Measurements from ENCODE around the gene ZBTB7C. TPM values are rescaled to one million over a fixed set of nuclear protein-coding genes. Genes with fewer than 3 reads are reported as not detected.

ZBTB7C gene
- total and polyA plus RNA-seq, 4 donors: 0.19 to 1.1 (median 0.45) TPM

GRCh38 chr18:48418539-48419276 lies 9.5 kb upstream of the ZBTB7C start:
- 65% methylated on average over 9 of the region's 9 CpGs for WGBS
- Histone ChIP-seq H3K27me3 (ENCODE audit: control insufficient read depth in 4 of 4, insufficient read depth in 4 of 4, low read length in 3 of 4) (peaks cover 0 to 3% (median 0%) of the 10 kb centered on the region in 4 donors), H3K4me1 (ENCODE audit: control insufficient read depth in 4 of 4, insufficient read depth in 4 of 4, low read length in 3 of 4) (peaks cover 0 to 3% (median 0%) of the 10 kb centered on the region in 4 donors), H3K4me3 (ENCODE audit: low read depth in 1 of 3, low read length in 3 of 3) (no peak overlapping the region), H3K27ac (ENCODE audit: low read depth in 1 of 2, low read length in 2 of 2) (no peak overlapping the region), H3K9me3 (ENCODE audit: control insufficient read depth in 4 of 4, low read length in 3 of 4) (no peaks in the 10 kb centered on the region), H3K9ac (ENCODE audit: low read depth in 1 of 2, low read length in 2 of 2) (no peak overlapping the region), H3K36me3 (ENCODE audit: control insufficient read depth in 4 of 4, insufficient read depth in 3 of 4, low read depth in 1 of 4, low read length in 3 of 4) (no peaks in the 10 kb centered on the region)
- DNase-seq (ENCODE audit: low spot score): no peak
- TF ChIP-seq REST (IDR thresholded peaks at IDR 0.05): no peak
- TF ChIP-seq MAX (IDR thresholded peaks at IDR 0.05): no peak
- TF ChIP-seq RXRA (IDR thresholded peaks at IDR 0.05): no peak
- TF ChIP-seq HNF4G (IDR thresholded peaks at IDR 0.05): no peak
- TF ChIP-seq, protein P1, sequence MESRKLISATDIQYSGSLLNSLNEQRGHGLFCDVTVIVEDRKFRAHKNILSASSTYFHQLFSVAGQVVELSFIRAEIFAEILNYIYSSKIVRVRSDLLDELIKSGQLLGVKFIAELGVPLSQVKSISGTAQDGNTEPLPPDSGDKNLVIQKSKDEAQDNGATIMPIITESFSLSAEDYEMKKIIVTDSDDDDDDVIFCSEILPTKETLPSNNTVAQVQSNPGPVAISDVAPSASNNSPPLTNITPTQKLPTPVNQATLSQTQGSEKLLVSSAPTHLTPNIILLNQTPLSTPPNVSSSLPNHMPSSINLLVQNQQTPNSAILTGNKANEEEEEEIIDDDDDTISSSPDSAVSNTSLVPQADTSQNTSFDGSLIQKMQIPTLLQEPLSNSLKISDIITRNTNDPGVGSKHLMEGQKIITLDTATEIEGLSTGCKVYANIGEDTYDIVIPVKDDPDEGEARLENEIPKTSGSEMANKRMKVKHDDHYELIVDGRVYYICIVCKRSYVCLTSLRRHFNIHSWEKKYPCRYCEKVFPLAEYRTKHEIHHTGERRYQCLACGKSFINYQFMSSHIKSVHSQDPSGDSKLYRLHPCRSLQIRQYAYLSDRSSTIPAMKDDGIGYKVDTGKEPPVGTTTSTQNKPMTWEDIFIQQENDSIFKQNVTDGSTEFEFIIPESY (IDR thresholded peaks at IDR 0.05): no peak
- no peak for TF ChIP-seq EGR1 (IDR thresholded peaks at IDR 0.05; ENCODE audit: low read depth in 2 of 2)
- no peak for TF ChIP-seq CTCF (IDR thresholded peaks at IDR 0.05; ENCODE audit: low read depth, low read length, missing input control)
- TF ChIP-seq NR2F2 (IDR thresholded peaks at IDR 0.05): no peak
- TF ChIP-seq TAF1 (conservative IDR thresholded peaks at IDR 0.05): no peak
- no peak for TF ChIP-seq FOXA1 (IDR thresholded peaks at IDR 0.05)
- no peak for TF ChIP-seq JUND (IDR thresholded peaks at IDR 0.05)
- TF ChIP-seq RAD21 (IDR thresholded peaks at IDR 0.05): no peak
- no peak for TF ChIP-seq SP1 (IDR thresholded peaks at IDR 0.05)
- TF ChIP-seq, protein P2, sequence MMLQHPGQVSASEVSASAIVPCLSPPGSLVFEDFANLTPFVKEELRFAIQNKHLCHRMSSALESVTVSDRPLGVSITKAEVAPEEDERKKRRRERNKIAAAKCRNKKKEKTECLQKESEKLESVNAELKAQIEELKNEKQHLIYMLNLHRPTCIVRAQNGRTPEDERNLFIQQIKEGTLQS (IDR thresholded peaks at IDR 0.05): no peak
- TF ChIP-seq FOXA2 (IDR thresholded peaks at IDR 0.05): no peak
- TF ChIP-seq YY1 (IDR thresholded peaks at IDR 0.05): no peak
- TF ChIP-seq HNF4A (conservative IDR thresholded peaks at IDR 0.05): no peak
- TF ChIP-seq GABPA (IDR thresholded peaks at IDR 0.05 in 1 of 2, conservative IDR thresholded peaks at IDR 0.05 in 1 of 2): no peak

Data from liver (tissue), 9 donors.